AG09319 (cell line): Measurements from ENCODE around the gene LMBR1.
"Not testable (repeated sequence)": the region's sequence is repeated elsewhere in the genome, so short reads cannot be mapped to it uniquely, and the experiment has no call there.

Source experiments
- DNase-seq: peaks from one replicate; pipeline ENCODE4 v3.0.0-alpha.2; 2010; ENCODE audit warnings: low read depth; ENCODE audit errors: extremely low read depth
- TF ChIP-seq, protein P1 (sequence below): IDR thresholded peaks from 2 replicates; pipeline ENCODE4 v1.5.1; 2011; ENCODE audit warnings: low read depth, mild to moderate bottlenecking, inconsistent platforms, low read length, moderate library complexity

The LMBR1 gene

DNA sequence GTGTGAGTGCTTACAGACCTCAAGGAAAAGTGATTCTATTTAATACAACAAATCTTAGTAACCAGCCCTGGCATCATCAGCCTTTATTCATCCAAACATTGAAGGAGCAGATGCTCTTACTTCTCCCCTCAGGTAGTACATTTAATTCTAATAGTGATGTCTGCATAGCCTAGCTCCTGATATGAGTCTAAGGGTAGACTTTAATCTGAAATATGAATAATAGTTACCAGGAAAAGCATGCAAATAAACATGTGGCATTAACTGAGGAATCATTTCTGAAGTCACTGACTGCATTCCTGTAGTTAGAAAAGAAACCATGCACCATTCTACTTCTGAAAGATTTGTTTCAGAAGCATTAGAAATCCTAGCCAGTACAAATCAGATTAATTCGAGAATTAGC, 25.7 kb upstream of the LMBR1 start:
- no peak for DNase-seq
- TF ChIP-seq, protein P1, sequence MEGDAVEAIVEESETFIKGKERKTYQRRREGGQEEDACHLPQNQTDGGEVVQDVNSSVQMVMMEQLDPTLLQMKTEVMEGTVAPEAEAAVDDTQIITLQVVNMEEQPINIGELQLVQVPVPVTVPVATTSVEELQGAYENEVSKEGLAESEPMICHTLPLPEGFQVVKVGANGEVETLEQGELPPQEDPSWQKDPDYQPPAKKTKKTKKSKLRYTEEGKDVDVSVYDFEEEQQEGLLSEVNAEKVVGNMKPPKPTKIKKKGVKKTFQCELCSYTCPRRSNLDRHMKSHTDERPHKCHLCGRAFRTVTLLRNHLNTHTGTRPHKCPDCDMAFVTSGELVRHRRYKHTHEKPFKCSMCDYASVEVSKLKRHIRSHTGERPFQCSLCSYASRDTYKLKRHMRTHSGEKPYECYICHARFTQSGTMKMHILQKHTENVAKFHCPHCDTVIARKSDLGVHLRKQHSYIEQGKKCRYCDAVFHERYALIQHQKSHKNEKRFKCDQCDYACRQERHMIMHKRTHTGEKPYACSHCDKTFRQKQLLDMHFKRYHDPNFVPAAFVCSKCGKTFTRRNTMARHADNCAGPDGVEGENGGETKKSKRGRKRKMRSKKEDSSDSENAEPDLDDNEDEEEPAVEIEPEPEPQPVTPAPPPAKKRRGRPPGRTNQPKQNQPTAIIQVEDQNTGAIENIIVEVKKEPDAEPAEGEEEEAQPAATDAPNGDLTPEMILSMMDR = no peak

DNA sequence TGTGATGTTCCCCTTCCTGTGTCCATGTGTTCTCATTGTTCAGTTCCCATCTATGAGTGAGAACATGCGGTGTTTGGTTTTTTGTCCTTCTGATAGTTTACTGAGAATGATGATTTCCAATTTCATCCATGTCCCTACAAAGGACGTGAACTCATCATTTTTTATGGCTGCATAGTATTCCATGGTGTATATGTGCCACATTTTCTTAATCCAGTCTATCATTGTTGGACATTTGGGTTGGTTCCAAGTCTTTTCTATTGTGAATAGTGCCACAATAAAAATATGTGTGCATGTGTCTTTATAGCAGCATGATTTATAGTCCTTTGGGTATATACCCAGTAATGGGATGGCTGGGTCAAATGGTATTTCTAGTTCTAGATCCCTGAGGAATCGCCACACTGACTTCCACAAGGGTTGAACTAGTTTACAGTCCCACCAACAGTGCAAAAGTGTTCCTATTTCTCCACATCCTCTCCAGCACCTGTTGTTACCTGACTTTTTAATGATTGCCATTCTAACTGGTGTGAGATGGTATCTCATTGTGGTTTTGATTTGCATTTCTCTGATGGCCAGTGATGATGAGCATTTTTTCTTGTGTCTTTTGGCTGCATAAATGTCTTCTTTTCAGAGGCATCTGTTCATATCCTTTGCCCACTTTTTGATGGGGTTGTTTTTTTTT, 16.7 kb upstream of the LMBR1 start:
- not testable (repeated sequence) for DNase-seq

DNA sequence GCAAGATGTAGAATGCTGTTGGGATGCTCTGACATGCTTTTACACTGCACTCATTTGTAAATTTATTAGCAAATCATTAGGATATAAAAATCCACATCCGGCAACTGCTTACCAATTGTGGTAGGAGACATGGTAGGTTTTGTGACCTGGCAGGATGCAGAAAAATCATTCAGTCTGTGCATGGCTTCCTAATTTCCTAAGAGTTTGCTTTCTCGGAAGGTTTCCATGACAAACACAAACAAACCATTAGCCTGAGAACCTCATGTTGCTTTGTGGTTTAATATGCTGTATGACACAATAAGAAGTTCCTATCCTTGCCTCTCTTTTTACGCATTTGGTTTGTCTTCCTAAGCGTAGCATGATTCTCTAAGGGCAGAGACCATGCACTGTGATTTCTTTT, 14.7 kb upstream of the LMBR1 start:
- DNase-seq = peak; percentile 75
- TF ChIP-seq, protein P1 = no peak

DNA sequence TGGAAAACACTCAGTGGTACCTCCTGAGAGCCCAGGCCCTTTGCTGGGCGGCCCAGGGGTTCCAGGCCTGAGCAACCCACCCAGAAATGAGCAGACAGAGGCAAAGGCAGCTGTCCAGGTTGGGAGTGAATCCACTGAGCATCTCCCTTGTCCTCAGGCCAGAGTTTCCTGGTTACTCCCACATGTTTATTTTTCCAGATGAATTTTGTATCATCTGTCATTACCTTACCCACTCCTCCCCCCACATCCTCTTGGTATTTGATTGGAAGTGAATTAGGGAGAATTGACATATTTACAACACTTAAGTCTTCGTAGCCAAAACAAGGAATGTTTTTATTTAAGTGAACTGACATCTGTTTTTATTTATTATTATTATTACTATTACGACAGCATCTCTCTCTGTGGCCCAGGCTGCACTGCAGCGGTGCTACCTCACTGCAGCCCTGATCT, 13.2 kb upstream of the LMBR1 start:
- DNase-seq = no peak
- TF ChIP-seq, protein P1 = no peak

DNA sequence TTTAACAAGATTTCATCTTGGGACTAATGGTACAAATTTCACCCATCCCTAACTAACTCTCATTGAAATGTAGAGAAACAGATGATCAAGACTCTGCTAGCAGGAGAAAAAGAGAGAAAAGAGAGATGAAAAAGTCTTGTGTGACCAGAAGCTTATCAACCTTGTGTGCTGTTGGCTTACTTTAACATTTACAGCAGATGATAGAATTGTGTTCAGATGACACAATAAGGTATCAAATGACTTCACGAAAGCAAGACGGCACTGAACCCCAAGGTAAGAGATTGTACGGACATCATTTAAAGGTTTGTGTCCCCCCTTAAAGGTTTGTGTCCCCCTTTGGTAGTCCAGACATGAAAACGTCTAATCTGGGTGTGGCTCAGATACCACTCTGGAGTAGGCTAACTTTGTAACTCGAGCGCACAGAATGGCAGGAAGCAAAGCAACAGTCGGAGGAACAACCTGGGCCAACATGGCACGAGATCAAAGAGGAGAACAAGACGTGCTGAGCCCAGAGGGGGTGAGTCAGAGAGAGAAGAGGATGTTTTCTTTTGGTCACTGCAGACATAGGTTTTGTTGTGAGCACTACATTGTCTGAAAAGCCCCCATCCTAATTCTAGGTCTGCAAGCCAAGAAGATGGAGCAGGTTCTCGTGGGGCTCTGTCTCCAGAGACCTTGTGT, 10.4 kb upstream of the LMBR1 start:
- DNase-seq = no peak
- TF ChIP-seq, protein P1 = no peak

DNA sequence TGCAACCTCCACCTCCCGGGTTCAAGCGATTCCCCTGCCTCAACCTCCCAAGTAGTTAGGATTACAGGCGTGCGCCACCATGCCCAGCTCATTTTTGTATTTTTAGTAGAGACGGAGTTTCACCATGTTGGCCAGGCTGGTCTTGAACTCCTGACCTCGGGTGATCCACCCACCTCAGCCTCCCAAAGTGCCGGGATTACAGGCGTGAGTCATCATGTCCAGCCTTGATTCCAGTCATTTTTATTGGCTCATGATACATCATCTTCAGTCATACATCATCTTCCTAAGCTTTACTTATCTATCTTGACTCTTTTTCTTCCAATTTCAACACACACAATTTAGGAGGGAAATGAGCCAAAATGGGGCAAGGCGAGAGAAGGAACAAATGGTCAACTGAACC, 7.1 kb upstream of the LMBR1 start:
- DNase-seq = not testable (repeated sequence)

DNA sequence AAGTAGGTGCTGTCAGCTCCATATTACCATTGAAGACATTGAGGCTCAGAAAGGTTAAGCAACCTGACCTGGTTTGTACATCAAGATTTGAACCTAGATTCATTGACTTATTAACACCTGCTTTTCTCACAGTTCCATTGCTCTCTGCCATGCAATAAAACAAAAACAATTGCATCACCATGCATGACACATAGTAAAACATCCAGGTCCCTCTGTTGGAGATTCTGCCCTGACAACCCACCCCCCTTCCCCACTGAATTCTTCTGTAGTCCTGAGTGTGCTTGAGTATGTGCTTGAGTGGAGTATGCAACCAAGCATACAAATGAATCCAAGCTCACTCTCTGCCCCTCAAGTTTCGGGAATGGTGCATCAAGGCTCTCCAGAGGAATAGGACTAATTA, 6.0 kb upstream of the LMBR1 start:
- TF ChIP-seq, protein P1 = no peak
- DNase-seq = no peak

DNA sequence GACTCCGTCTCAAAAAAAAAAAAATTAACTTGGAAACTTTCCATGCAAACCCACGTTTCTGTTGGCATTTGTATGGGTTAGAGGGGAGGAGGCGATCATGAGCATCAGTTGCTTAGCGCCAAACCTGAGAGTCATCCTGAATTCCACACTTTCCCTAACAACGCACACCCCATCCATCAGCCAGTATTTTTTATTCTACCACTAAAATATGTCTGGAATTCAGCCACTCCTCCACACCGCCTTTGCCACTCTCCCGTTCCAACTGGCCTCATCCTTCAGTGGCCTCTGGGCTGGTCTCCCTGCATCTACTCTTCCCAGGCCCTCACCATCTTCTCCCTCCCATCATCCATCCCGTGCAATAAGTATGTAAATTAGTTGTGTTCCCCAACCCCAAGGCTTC, 4.7 kb upstream of the LMBR1 start:
- no peak for DNase-seq
- TF ChIP-seq, protein P1 = no peak
